Natural killer cell treated with Interleukin-12 subunit alpha and Interleukin-12 subunit beta and Interleukin-15 and Interleukin-18, amount 100 ng/mL, for 72 hours (primary cell): ENCODE results near the gene CD300E. TPM values are rescaled to one million over a fixed set of nuclear protein-coding genes. Genes with fewer than 3 reads are reported as not detected.

Source experiments
- ATAC-seq, 2 donors: fragments of 150-1000 bp; cut with Tn5 transposase in 1 of 2; sonication (Bioruptor Pico), chemical (Tn5 transposase) in 1 of 2; 2 replicates each; pipeline ENCODE4 v1.10.0; 2021
- DNase-seq: peaks from one replicate; pipeline ENCODE4 v3.0.0; 2022; ENCODE audit warnings: low spot score
- H3K27ac Mint-ChIP-seq, 2 donors: 1 replicate in 1 of 2; 2 replicates in 1 of 2; pipeline ENCODE4 v1.8.0; 2022; ENCODE audit warnings: mixed read lengths in 2 of 2, mild to moderate bottlenecking in 1 of 2, moderate library complexity in 1 of 2
- H3K27me3 Mint-ChIP-seq, 2 donors: 1 replicate in 1 of 2; 2 replicates in 1 of 2; pipeline ENCODE4 v1.8.0; 2022; ENCODE audit warnings: mixed read lengths in 2 of 2
- H3K36me3 Mint-ChIP-seq: one replicate; pipeline ENCODE4 v1.8.0; 2022; ENCODE audit warnings: mixed read lengths
- H3K4me1 Mint-ChIP-seq, 2 donors: 1 replicate in 1 of 2; 2 replicates in 1 of 2; pipeline ENCODE4 v1.8.0; 2022; ENCODE audit warnings: low read depth in 2 of 2, mixed read lengths in 2 of 2, mild to moderate bottlenecking in 1 of 2
- H3K4me3 Mint-ChIP-seq: one replicate; pipeline ENCODE4 v1.8.0; 2022; ENCODE audit warnings: mixed read lengths
- H3K9me3 Mint-ChIP-seq: 2 replicates; pipeline ENCODE4 v1.8.0; 2022; ENCODE audit warnings: mixed read lengths
- total RNA-seq, 2 donors: library from RNA; stranded (reverse); gene quantifications; one replicate each; pipeline ENCODE4 v1.2.3, GENCODE V29; 2022

The CD300E gene
- total RNA-seq, 2 donors from 2014 or later: not detected

DNA sequence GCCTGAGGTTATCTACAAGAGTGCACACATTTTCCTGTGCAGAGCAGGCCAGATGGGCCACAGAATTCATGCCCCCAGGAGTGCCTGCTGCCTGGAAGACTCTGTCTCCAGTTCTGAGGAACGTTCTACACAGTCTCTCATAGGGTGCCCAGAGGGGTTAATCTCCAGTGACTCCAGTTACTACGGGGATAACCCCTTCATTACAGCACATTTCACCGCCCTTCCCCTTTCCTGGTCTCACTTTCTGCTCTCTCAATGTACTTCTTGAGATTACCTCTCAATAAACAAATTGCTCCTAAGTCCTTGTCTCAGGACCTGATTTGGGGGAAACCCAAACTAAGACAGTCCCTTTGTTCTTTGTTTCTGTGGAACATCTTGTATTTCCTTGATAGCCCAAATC lies 62.0 kb downstream of the CD300E start:
- no peak for DNase-seq
- H3K4me1 Mint-ChIP-seq: peaks cover 0 to 7% of the 10 kb centered on the region in 2 donors
- no peak overlapping the region for H3K27ac Mint-ChIP-seq
- no peak for ATAC-seq
- no peaks in the 10 kb centered on the region for H3K36me3 Mint-ChIP-seq
- no peaks in the 10 kb centered on the region for H3K9me3 Mint-ChIP-seq
- H3K27me3 Mint-ChIP-seq: peaks cover 14 to 18% of the 10 kb centered on the region in 2 donors
- no peak overlapping the region for H3K4me3 Mint-ChIP-seq

Other genes with a start within 250 kb of the CD300E start
- under 1 TPM in 1 of 2 donors, not detected in 1; 0.25 TPM for gene GPRC5C, start 191.7 kb downstream of the CD300E start, total RNA-seq
- gene CD300A, start 157.1 kb downstream of the CD300E start, total RNA-seq: 10 to 100 TPM; 17.6 to 43.7 TPM
- under 1 TPM; 0.17 to 0.39 TPM for gene CD300LB, start 92.3 kb downstream of the CD300E start, total RNA-seq
- gene CD300C, start 77.6 kb downstream of the CD300E start, total RNA-seq: 1 to 10 TPM; 1.5 to 5.8 TPM
- gene CD300H, start 56.2 kb downstream of the CD300E start, total RNA-seq: not detected
- not detected for gene CD300LD, start 31.5 kb downstream of the CD300E start, total RNA-seq
- gene CD300LF, start 89.2 kb upstream of the CD300E start, total RNA-seq: 1 to 10 TPM in 1 of 2 donors, not detected in 1; 2.2 TPM
- gene RAB37, start 113.5 kb upstream of the CD300E start, total RNA-seq: 1 to 10 TPM; 1.3 to 3.3 TPM
- gene NHERF1, start 124.9 kb upstream of the CD300E start, total RNA-seq: 100 to 1,000 TPM; 159 to 187 TPM
- gene NAT9, start 152.6 kb upstream of the CD300E start, total RNA-seq: 10 to 100 TPM; 42.9 to 60.7 TPM
- gene GRIN2C, start 236.1 kb upstream of the CD300E start, total RNA-seq: not detected
- gene FDXR, start 249.3 kb upstream of the CD300E start, total RNA-seq: 10 to 100 TPM in 1 of 2 donors, 1 to 10 TPM in 1; 9.8 to 16.7 TPM